Esophagus squamous epithelium (tissue), 4 donors: ENCODE data around the gene ANKRD6.

ENCODE experiments used
- POLR2A ChIP-seq, 4 donors: fragments of 450-650 bp; IDR thresholded peaks; one replicate each; pipeline ENCODE4 v1.6.1; 2017; ENCODE audit warnings: antibody characterized with exemption in 4 of 4, mild to moderate bottlenecking in 4 of 4, moderate library complexity in 3 of 4
- TF ChIP-seq, protein P1 (sequence below), 6 experiments: fragments of 450-650 bp in 4 of 6; fragments of 200-600 bp in 2 of 6; sonication (generic) in 2 of 6; IDR thresholded peaks; one replicate each; pipeline ENCODE4 v1.5.1; 2016 to 2019; ENCODE audit warnings: antibody characterized with exemption in 6 of 6, mild to moderate bottlenecking in 4 of 6, moderate library complexity in 4 of 6

DNA sequence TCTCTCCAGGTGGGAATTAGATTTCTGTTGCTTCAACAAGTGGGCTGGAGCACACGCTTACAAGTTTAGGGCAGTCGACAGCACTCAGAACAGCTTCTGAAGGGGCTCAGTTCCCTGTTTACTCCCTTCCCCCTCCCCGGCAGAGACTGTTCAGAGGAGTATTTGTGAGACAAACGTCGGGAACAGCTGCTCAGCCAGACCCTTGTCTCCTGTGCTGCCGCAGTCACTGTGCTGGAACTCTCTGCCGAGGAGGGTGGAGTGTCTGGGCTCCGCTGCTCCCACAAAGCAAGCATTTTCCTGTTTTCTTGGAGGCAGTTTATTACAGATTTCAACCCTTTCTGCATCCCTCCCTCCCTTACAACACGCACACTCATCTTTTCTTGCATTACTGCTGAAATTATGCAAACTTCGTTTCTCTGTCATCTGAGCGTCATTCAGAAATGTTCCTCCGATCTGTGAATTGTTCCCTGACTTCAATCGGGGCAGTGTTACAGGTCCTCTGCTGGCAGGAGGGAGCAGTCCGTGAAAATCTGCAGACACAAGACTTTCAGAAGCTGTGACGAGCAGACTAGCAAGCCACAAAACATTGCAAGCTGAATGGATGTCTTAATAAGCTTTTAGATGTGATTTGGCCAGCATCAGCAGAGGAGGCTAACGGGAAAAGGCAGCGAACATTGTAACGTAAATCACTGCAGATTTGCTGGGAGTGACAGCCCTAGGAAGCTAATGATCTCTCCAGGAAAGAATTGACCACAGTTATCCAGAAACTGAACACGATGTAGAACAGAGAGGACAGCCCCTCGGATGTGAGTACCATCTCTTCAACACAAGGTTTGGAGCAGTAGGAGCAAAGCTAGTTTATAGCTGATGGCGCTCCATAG is 129.4 kb downstream of the ANKRD6 start:
- TF ChIP-seq, protein P1, sequence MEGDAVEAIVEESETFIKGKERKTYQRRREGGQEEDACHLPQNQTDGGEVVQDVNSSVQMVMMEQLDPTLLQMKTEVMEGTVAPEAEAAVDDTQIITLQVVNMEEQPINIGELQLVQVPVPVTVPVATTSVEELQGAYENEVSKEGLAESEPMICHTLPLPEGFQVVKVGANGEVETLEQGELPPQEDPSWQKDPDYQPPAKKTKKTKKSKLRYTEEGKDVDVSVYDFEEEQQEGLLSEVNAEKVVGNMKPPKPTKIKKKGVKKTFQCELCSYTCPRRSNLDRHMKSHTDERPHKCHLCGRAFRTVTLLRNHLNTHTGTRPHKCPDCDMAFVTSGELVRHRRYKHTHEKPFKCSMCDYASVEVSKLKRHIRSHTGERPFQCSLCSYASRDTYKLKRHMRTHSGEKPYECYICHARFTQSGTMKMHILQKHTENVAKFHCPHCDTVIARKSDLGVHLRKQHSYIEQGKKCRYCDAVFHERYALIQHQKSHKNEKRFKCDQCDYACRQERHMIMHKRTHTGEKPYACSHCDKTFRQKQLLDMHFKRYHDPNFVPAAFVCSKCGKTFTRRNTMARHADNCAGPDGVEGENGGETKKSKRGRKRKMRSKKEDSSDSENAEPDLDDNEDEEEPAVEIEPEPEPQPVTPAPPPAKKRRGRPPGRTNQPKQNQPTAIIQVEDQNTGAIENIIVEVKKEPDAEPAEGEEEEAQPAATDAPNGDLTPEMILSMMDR (IDR thresholded peaks at IDR 0.05): no peak
- TF ChIP-seq POLR2A (IDR thresholded peaks at IDR 0.05): no peak
